ENCODE measurements around the gene PKNOX2.

The PKNOX2 gene

GRCh38 chr11:125468852-125469251, 304.3 kb downstream of the PKNOX2 start:
- Histone ChIP-seq H3K27me3 (ENCODE audit: control insufficient read depth, low read length) (peaks cover 11% of the 10 kb centered on the region), H3K4me3 (ENCODE audit: low read length) (no peak overlapping the region), H3K9me2 (replicated peaks; ENCODE audit: control insufficient read depth, low read length) (no peaks in the 10 kb centered on the region), H3K9me3 (ENCODE audit: control insufficient read depth, insufficient read depth, low read length) (no peaks in the 10 kb centered on the region), H3K4me1 (ENCODE audit: control insufficient read depth, low read length) (no peaks in the 10 kb centered on the region), H3K4me2 (ENCODE audit: low read length) (no peak overlapping the region), H3K79me2 (ENCODE audit: control insufficient read depth, low read length) (no peaks in the 10 kb centered on the region), H4K20me1 (ENCODE audit: control insufficient read depth, insufficient read depth, low read depth, low read length) (no peaks in the 10 kb centered on the region), H3K27ac (ENCODE audit: low read depth, low read length) (no peak overlapping the region), H3K36me3 (ENCODE audit: control insufficient read depth, low read length) (no peaks in the 10 kb centered on the region), H3F3A (ENCODE audit: control insufficient read depth, insufficient read depth) (no peaks in the 10 kb centered on the region)
- no peak for TF ChIP-seq CTCF (IDR thresholded peaks at IDR 0.05; ENCODE audit: low read depth, low read length, poor library complexity, severe bottlenecking)

- no peaks in the 10 kb centered on the region for H3K4me1 ChIP-seq (ENCODE audit: control insufficient read depth, low read length)
- no peak for TF ChIP-seq CTCF (IDR thresholded peaks at IDR 0.05; ENCODE audit: low read depth, low read length, poor library complexity, severe bottlenecking)
- TF ChIP-seq EZH2phosphoT487 (IDR thresholded peaks at IDR 0.05; ENCODE audit: borderline replicate concordance, low read length): no peak
- no peaks in the 10 kb centered on the region for H3K9me3 ChIP-seq (ENCODE audit: control insufficient read depth, insufficient read depth, low read length)
- H3K4me2 ChIP-seq (ENCODE audit: low read length): no peak overlapping the region
- no peaks in the 10 kb centered on the region for H3K79me2 ChIP-seq (ENCODE audit: control insufficient read depth, low read length)
- H3K27ac ChIP-seq (ENCODE audit: low read depth, low read length): no peak overlapping the region
- no peaks in the 10 kb centered on the region for H4K20me1 ChIP-seq (ENCODE audit: control insufficient read depth, insufficient read depth, low read depth, low read length)
- H3K9me2 ChIP-seq (replicated peaks; ENCODE audit: control insufficient read depth, low read length): no peaks in the 10 kb centered on the region
- H3K36me3 ChIP-seq (ENCODE audit: control insufficient read depth, low read length): no peaks in the 10 kb centered on the region
- H3K27me3 ChIP-seq (ENCODE audit: control insufficient read depth, low read length): peaks cover 3% of the 10 kb centered on the region; the same call in 1 of the 2 replicates
- no peak overlapping the region for H3K4me3 ChIP-seq (ENCODE audit: low read length)
- H3F3A ChIP-seq (ENCODE audit: control insufficient read depth, insufficient read depth): no peaks in the 10 kb centered on the region
Measured at GRCh38 chr11:125470355-125470754, 305.8 kb downstream of the PKNOX2 start.

- Histone ChIP-seq H3F3A (ENCODE audit: control insufficient read depth, insufficient read depth) (no peaks in the 10 kb centered on the region), H3K9me3 (ENCODE audit: control insufficient read depth, insufficient read depth, low read length) (no peaks in the 10 kb centered on the region), H3K4me3 (ENCODE audit: low read length) (no peak overlapping the region), H3K36me3 (ENCODE audit: control insufficient read depth, low read length) (no peaks in the 10 kb centered on the region), H4K20me1 (ENCODE audit: control insufficient read depth, insufficient read depth, low read depth, low read length) (no peaks in the 10 kb centered on the region), H3K27ac (ENCODE audit: low read depth, low read length) (no peak overlapping the region), H3K9me2 (replicated peaks; ENCODE audit: control insufficient read depth, low read length) (no peaks in the 10 kb centered on the region), H3K4me2 (ENCODE audit: low read length) (no peak overlapping the region), H3K79me2 (ENCODE audit: control insufficient read depth, low read length) (no peaks in the 10 kb centered on the region), H3K4me1 (ENCODE audit: control insufficient read depth, low read length) (no peaks in the 10 kb centered on the region), H3K27me3 (ENCODE audit: control insufficient read depth, low read length) (peaks cover 10% of the 10 kb centered on the region; the same call in 1 of the 2 replicates)
- TF ChIP-seq CTCF (IDR thresholded peaks at IDR 0.05; ENCODE audit: low read depth, low read length, poor library complexity, severe bottlenecking) (no peak), EZH2phosphoT487 (IDR thresholded peaks at IDR 0.05; ENCODE audit: borderline replicate concordance, low read length) (no peak)
Measured at GRCh38 chr11:125476721-125477120, 312.2 kb downstream of the PKNOX2 start.

DNA sequence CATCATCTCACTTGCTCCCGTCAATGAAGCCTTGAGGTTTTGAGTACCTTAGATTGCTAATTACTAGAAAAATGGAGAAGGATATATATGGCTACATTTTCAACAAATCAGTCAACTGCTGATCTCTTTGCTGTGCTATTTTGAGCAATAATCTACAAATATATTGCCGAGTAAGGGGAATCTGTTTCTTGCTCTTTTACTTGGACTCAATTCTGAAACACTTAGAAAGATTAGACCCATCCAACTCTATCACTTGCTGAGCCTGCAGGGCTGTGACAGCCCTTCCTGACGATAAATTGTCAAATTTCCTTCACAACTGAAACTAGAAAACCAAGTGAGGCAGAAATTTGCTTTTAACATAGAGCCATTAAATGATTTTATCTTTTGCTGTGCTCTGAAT, 314.6 kb downstream of the PKNOX2 start:
- H3K9me2 ChIP-seq (replicated peaks; ENCODE audit: control insufficient read depth, low read length): no peaks in the 10 kb centered on the region
- H3K27ac ChIP-seq (ENCODE audit: low read depth, low read length): no peak overlapping the region
- H3K27me3 ChIP-seq (ENCODE audit: control insufficient read depth, low read length): peaks cover 10% of the 10 kb centered on the region; the same call in 1 of the 2 replicates
- H3K9me3 ChIP-seq (ENCODE audit: control insufficient read depth, insufficient read depth, low read length): no peaks in the 10 kb centered on the region
- TF ChIP-seq CTCF (IDR thresholded peaks at IDR 0.05; ENCODE audit: low read depth, low read length, poor library complexity, severe bottlenecking): no peak
- no peak for TF ChIP-seq EZH2phosphoT487 (IDR thresholded peaks at IDR 0.05; ENCODE audit: borderline replicate concordance, low read length)
- H3K4me1 ChIP-seq (ENCODE audit: control insufficient read depth, low read length): no peaks in the 10 kb centered on the region
- no peak overlapping the region for H3K4me2 ChIP-seq (ENCODE audit: low read length)
- no peaks in the 10 kb centered on the region for H3K79me2 ChIP-seq (ENCODE audit: control insufficient read depth, low read length)
- no peaks in the 10 kb centered on the region for H3K36me3 ChIP-seq (ENCODE audit: control insufficient read depth, low read length)
- no peak overlapping the region for H3K4me3 ChIP-seq (ENCODE audit: low read length)
- no peaks in the 10 kb centered on the region for H4K20me1 ChIP-seq (ENCODE audit: control insufficient read depth, insufficient read depth, low read depth, low read length)
- no peaks in the 10 kb centered on the region for H3F3A ChIP-seq (ENCODE audit: control insufficient read depth, insufficient read depth)

Data from DOHH2 (cell line).